CD14-positive monocyte (primary cell): ENCODE data around the gene GGN. TPM values are rescaled to one million over a fixed set of nuclear protein-coding genes. Genes with fewer than 3 reads are reported as not detected.

Source experiments
- DNase-seq, 3 donors: peaks; one replicate each; pipeline ENCODE4 v3.0.0-alpha.2; 2011 to 2022
- H2AFZ ChIP-seq: 2 replicates; pipeline ENCODE4 v1.6.0; 2012; ENCODE audit warnings: mild to moderate bottlenecking, low read depth, low read length, inconsistent platforms; ENCODE audit not compliant: insufficient read depth, poor library complexity, severe bottlenecking
- H3K27ac ChIP-seq, 2 donors: 1 replicate in 1 of 2; 2 replicates in 1 of 2; pipeline ENCODE4 v1.5.1; 2012 to 2013; ENCODE audit warnings: low read length in 2 of 2, control low read depth in 1 of 2, inconsistent platforms in 1 of 2, low read depth in 1 of 2, mild to moderate bottlenecking in 1 of 2
- H3K27me3 ChIP-seq, 2 donors: one replicate each; pipeline versions ENCODE4 v1.6.0 to v1.6.1; 2011 to 2013; ENCODE audit warnings: low read length in 2 of 2; ENCODE audit not compliant: control insufficient read depth in 2 of 2, insufficient read depth in 2 of 2
- H3K36me3 ChIP-seq, 2 donors: replicated peaks in 1 of 2; 1 replicate in 1 of 2; 2 replicates in 1 of 2; pipeline versions ENCODE4 v1.5.1 to v1.6.1; 2012 to 2013; ENCODE audit warnings: low read length in 2 of 2, control low read depth in 1 of 2, inconsistent platforms in 1 of 2, mild to moderate bottlenecking in 1 of 2; ENCODE audit not compliant: insufficient read depth in 2 of 2, control insufficient read depth in 1 of 2
- H3K4me1 ChIP-seq, 2 donors: 1 replicate in 1 of 2; 2 replicates in 1 of 2; pipeline versions ENCODE4 v1.5.1 to v1.6.1; 2012 to 2013; ENCODE audit warnings: low read length in 2 of 2, control low read depth in 1 of 2, inconsistent platforms in 1 of 2, mild to moderate bottlenecking in 1 of 2, moderate library complexity in 1 of 2; ENCODE audit not compliant: insufficient read depth in 2 of 2, control insufficient read depth in 1 of 2
- H3K4me2 ChIP-seq: replicated peaks from 2 replicates; pipeline ENCODE3; 2012; ENCODE audit warnings: low read length, moderate library complexity, mild to moderate bottlenecking; ENCODE audit not compliant: poor library complexity, severe bottlenecking; ENCODE audit errors: extremely low read depth
- H3K4me3 ChIP-seq, 3 experiments: fragments of 200-600 bp in 1 of 3; sonication (generic) in 1 of 3; replicated peaks in 1 of 3; 1 replicate in 2 of 3; 2 replicates in 1 of 3; pipeline ENCODE4 v1.5.1; 2011 to 2013; ENCODE audit warnings: low read length in 3 of 3, mild to moderate bottlenecking in 3 of 3, control low read depth in 2 of 3, low read depth in 2 of 3, inconsistent platforms in 1 of 3, moderate library complexity in 1 of 3
- H3K79me2 ChIP-seq: 2 replicates; pipeline ENCODE4 v1.6.0; 2012; ENCODE audit warnings: mild to moderate bottlenecking, control low read depth, inconsistent platforms, low read length, moderate library complexity; ENCODE audit not compliant: insufficient read depth
- H3K9ac ChIP-seq: 2 replicates; pipeline ENCODE4 v1.6.0; 2017; ENCODE audit warnings: low read length, mild to moderate bottlenecking; ENCODE audit not compliant: insufficient read depth, poor library complexity, severe bottlenecking
- H3K9me3 ChIP-seq, 2 donors: replicated peaks in 1 of 2; 1 replicate in 1 of 2; 2 replicates in 1 of 2; pipeline versions ENCODE4 v1.5.1 to v1.6.1; 2012 to 2013; ENCODE audit warnings: low read length in 2 of 2, control low read depth in 1 of 2; ENCODE audit not compliant: control insufficient read depth in 1 of 2, insufficient read depth in 1 of 2
- H4K20me1 ChIP-seq: 2 replicates; pipeline ENCODE4 v1.6.0; 2012; ENCODE audit warnings: mild to moderate bottlenecking, low read length, control low read depth, moderate library complexity; ENCODE audit not compliant: insufficient read depth
- H3K27ac Mint-ChIP-seq, 7 donors: one replicate each; pipeline ENCODE4 v1.8.0; 2020; ENCODE audit warnings: mild to moderate bottlenecking in 7 of 7, mixed read lengths in 7 of 7, moderate library complexity in 6 of 7, inconsistent platforms in 2 of 7
- H3K27me3 Mint-ChIP-seq, 3 donors: one replicate each; pipeline ENCODE4 v1.8.0; 2021 to 2022; ENCODE audit warnings: low read depth in 3 of 3, mild to moderate bottlenecking in 3 of 3, mixed read lengths in 3 of 3, moderate library complexity in 3 of 3, inconsistent platforms in 1 of 3
- H3K36me3 Mint-ChIP-seq, 2 donors: one replicate each; pipeline ENCODE4 v1.8.0; 2020; ENCODE audit warnings: mixed read lengths in 2 of 2, inconsistent platforms in 1 of 2, mild to moderate bottlenecking in 1 of 2
- H3K4me1 Mint-ChIP-seq: one replicate; pipeline ENCODE4 v1.8.0; 2020; ENCODE audit warnings: mild to moderate bottlenecking, mixed read lengths
- H3K4me3 Mint-ChIP-seq, 2 donors: one replicate each; pipeline ENCODE4 v1.8.0; 2020; ENCODE audit warnings: mild to moderate bottlenecking in 2 of 2, mixed read lengths in 2 of 2, moderate library complexity in 1 of 2
- H3K9me3 Mint-ChIP-seq, 7 donors: one replicate each; pipeline ENCODE4 v1.8.0; 2020 to 2022; ENCODE audit warnings: mixed read lengths in 7 of 7, mild to moderate bottlenecking in 6 of 7, moderate library complexity in 6 of 7, inconsistent platforms in 2 of 7
- CTCF ChIP-seq: fragments of 200-600 bp; IDR thresholded peaks from one replicate; pipeline ENCODE4 v1.8.0; 2022; ENCODE audit warnings: antibody characterized with exemption, mild to moderate bottlenecking
- WGBS: methylation state at CpG from one replicate; pipeline ENCODE4 v1.1.5; 2013; ENCODE audit warnings: missing lambda C conversion rate; ENCODE audit not compliant: insufficient coverage; 5-methylcytosine and 5-hydroxymethylcytosine counted together
- intact Hi-C, 2 donors: fragments of 100-400 bp; cut with micrococcal nuclease; formaldehyde crosslinking; loops; one replicate each; pipeline versions ENCODE4 v1.15.0 to v1.15.1; 2023
- polyA plus RNA-seq, 3 donors: library from polyadenylated mRNA; depleted of rRNA in 1 of 3; unstranded in 2 of 3; stranded (reverse) in 1 of 3; fragments of 300-500 nt in 2 of 3; fragments of >200 nt in 1 of 3; fragmentation: Illumina TruSeq in 2 of 3; gene quantifications; 1 replicate in 2 of 3; 2 replicates in 1 of 3; pipeline ENCODE4 v1.2.3, GENCODE V29; 2012 to 2021

Gene GGN
- polyA plus RNA-seq, 3 donors, result 0.12 to 0.56 TPM; not detected in 1

GRCh38 chr19:38375098-38375493, 12.7 kb downstream of the GGN start:
- Histone ChIP-seq H2AFZ (peak overlapping the region; percentile 89), H3K79me2 (peaks cover 29% of the 10 kb centered on the region), H3K9ac (peak overlapping the region; percentile 95), H3K4me2 (peak overlapping the region; percentile 95), H3K4me1 (peaks cover 18 to 23% of the 10 kb centered on the region in 2 donors), H4K20me1 (peaks cover 34% of the 10 kb centered on the region), H3K36me3 (peaks cover 13 to 39% of the 10 kb centered on the region in 2 donors), H3K27ac (peak overlapping the region; percentile 68 to 92), H3K4me3 (peak overlapping the region; percentile 62 to 95 (median 75)), H3K9me3 (no peaks in the 10 kb centered on the region), H3K27me3 (no peaks in the 10 kb centered on the region)
- Mint-ChIP-seq H3K9me3 (peaks cover 0 to 2% (median 0%) of the 10 kb centered on the region in 7 donors), H3K4me1 (peaks cover 24% of the 10 kb centered on the region), H3K27me3 (peaks cover 5 to 13% (median 7%) of the 10 kb centered on the region in 3 donors), H3K27ac (peak overlapping the region; percentile 97 to 99 (median 98)), H3K4me3 (peak overlapping the region; percentile 99 to 100), H3K36me3 (peaks cover 17 to 40% of the 10 kb centered on the region in 2 donors)
- WGBS, result 2% methylated on average over 18 of the region's 18 CpGs
- no peak for DNase-seq
- intact Hi-C loops, result loop anchor here in 1 of 2 donors (2.0 kb wide), 1 partner anchor 132 kb away; no protein-coding TSS in a partner anchor
- TF ChIP-seq CTCF, result no peak

DNA sequence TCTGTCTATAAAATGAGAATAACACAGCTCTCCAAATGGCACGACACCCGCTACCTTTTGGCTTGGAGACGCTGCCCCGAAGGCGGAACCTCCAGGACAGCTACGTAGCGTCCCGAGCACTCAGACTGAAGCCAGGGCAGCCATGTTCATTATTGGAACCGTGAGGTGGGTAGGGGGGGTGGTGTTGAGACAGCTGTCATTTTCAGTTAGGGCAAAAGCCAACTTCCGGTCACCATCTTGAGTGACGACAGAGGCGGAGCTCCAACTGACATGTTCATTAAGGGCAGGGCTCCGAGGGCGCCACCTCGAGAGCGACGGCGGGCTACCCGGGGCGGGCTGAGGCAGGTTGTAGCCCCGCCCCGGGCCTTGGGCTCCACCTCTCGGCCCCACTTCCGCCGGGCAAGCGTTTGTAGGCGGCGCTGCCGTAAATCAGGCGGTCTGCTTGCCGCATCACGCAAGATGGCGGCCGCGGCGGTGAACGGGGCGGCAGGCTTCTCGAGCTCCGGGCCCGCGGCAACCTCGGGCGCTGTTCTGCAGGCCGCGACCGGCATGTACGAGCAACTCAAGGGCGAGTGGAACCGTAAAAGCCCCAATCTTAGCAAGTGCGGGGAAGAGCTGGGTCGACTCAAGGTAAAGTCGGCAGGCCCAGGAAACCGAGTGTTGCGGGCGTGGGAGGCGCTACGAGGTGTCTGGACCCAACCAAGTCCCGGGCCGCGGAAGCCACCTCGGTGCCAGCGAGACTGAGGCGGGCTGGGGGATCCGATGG, 13.3 kb downstream of the GGN start, which contains the start of gene PSMD8:
TSS of gene PSMD8 (plus strand) at position 240 of the 766 bp plus-strand sequence. CDS start at position 271, 31 bp downstream.
- H4K20me1 ChIP-seq, result peaks cover 32% of the 10 kb centered on the region
- peaks cover 24% of the 10 kb centered on the region for H3K4me1 Mint-ChIP-seq
- H2AFZ ChIP-seq, result peak within 1 kb of the TSS; percentile 89
- H3K27ac ChIP-seq, result peak within 1 kb of the TSS; percentile 68 to 92
- no peaks in the 10 kb centered on the region for H3K27me3 ChIP-seq
- H3K36me3 ChIP-seq, result peaks cover 10 to 33% of the 10 kb centered on the region in 2 donors
- peaks cover 13 to 35% of the 10 kb centered on the region in 2 donors for H3K36me3 Mint-ChIP-seq
- peaks cover 5 to 13% (median 8%) of the 10 kb centered on the region in 3 donors for H3K27me3 Mint-ChIP-seq
- peak within 1 kb of the TSS; percentile 97 to 99 (median 98) for H3K27ac Mint-ChIP-seq
- peak within 1 kb of the TSS; percentile 62 to 95 (median 75) for H3K4me3 ChIP-seq
- H3K4me3 Mint-ChIP-seq, result peak within 1 kb of the TSS; percentile 99 to 100
- TF ChIP-seq CTCF, result no peak
- H3K9me3 ChIP-seq, result no peaks in the 10 kb centered on the region
- WGBS, result under 1% methylated on average over 63 of the region's 65 CpGs
- intact Hi-C loops, result loop anchor here (1.0 to 5.0 kb wide), 4 partner anchors 38 to 142 kb away; partner anchors contain the start of genes KCNK6 (in 1 of the 2) and YIF1B (in 1 of the 2)
- peaks cover 18 to 23% of the 10 kb centered on the region in 2 donors for H3K4me1 ChIP-seq
- peak within 1 kb of the TSS; percentile 95 for H3K9ac ChIP-seq
- H3K79me2 ChIP-seq, result peaks cover 29% of the 10 kb centered on the region
- peak within 1 kb of the TSS; percentile 95 for H3K4me2 ChIP-seq
- peak; percentile 100 for DNase-seq
- peaks cover 0 to 2% (median 0%) of the 10 kb centered on the region in 7 donors for H3K9me3 Mint-ChIP-seq
